Eye (tissue), 1 donor: ENCODE results near the gene NR2F6.
A peak's percentile ranks its signal among the peaks of the same experiment; 100 is the strongest.

Experiments
- DNase-seq: peaks from one replicate; pipeline ENCODE4 v3.0.0-alpha.2; 2015

Gene NR2F6

DNA sequence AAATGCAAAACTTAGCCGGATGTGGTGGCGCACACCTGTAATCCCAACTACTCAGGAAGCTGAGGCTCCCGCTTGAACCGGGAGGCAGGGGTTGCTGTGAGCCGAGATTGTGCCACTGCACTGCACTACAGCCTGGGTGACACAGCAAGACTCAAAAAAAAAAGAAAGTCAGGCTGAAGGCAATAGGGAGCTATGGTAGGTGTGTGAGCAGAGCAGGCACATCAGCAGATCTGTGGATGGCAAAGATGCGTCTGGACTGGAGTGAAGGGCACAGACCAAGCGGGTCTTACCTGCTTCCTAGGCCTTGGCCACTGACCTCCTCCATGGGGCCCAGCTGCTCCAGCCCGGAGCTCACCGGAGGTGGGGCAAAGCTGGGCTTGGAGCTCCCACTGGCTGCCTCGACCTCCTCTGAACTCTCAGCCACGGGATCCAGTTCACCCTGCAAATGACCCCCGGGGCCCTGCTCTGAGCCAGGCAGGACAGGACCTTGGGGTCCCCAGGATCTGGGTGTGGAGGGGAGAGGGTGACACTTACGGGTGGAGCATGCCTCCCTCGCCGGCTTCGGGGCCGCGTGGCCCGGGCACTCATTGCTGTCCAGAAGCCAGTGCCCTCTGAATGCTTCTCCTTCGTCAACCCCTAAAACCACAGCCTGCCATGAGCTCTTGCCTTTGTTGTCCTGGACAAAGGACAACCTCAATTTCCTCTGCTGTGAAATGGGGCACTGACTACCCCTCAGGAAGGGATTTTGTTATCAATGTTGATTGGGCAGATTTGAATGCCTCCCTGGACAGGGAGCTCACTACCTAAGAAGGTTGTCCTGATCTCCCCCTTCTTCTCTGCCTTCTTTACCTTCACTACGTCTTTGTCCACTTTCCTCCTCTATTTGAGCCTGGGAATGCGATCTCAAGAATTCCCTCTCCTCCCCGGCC, 18.3 kb upstream of the NR2F6 start:
- no peak for DNase-seq

DNA sequence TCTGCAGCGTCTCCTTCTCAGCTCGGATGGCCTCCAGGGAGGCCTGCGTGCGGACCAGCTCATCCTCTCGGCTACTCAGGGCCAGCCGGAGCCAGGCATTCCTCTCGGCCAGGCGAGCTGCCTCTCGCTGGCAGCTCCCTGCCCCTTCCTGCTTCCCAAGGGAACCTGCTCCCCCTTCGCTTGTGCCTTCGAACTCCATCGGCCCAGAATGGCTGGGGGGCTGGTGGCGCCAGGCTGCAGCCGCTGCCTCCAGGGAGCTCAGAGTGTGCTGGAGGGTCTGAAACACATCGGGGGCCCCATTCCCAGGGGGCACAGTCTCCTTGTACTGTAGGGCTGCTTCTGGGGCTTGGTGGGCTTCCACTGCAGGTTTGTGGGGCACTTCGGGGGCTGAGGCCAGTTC, 16.8 kb upstream of the NR2F6 start:
- no peak for DNase-seq

DNA sequence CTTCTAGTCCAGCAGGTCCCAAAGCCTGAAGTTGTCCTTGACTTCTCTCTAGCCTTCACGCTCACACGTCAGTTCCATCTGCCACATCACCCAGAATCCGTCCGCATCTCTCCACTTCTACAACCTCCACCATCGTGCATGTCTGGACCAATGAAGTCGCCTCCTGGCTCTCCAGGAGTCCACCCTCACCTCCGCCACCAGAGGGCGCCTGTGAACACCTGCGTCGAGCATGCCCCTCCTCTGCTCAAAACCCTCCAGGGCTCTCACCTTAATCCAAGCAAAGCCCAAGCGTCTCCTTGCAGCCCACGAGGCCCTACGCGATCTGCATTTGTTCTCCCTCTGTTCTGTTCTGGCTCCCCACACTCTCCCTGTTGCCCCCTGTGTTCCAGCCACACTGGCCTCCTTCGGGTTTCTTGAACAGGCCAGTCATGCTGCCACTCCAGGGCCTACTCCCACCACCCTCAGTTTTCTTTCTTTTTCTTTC, 15.2 kb upstream of the NR2F6 start:
- DNase-seq = peak; percentile 78

DNA sequence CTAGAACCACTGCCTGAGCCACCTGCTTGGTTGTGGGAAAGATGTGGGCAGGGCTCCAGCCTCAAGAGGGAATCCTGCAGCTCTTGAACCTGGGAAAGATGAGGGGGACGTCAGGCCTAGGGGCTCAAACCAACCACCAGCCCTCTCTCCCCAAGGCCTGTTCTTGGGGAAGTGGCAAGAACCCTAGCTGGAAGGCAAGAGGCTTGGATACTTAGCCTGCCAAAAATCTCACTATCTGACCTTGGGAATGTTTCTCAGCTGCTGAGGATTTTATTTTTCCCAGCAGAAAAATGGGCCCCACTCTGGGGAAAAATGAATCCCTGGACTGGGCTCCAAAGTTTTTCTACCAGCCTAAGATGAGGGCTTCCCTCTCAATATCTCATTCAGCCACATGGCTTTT, 14.2 kb upstream of the NR2F6 start:
- DNase-seq = no peak

DNA sequence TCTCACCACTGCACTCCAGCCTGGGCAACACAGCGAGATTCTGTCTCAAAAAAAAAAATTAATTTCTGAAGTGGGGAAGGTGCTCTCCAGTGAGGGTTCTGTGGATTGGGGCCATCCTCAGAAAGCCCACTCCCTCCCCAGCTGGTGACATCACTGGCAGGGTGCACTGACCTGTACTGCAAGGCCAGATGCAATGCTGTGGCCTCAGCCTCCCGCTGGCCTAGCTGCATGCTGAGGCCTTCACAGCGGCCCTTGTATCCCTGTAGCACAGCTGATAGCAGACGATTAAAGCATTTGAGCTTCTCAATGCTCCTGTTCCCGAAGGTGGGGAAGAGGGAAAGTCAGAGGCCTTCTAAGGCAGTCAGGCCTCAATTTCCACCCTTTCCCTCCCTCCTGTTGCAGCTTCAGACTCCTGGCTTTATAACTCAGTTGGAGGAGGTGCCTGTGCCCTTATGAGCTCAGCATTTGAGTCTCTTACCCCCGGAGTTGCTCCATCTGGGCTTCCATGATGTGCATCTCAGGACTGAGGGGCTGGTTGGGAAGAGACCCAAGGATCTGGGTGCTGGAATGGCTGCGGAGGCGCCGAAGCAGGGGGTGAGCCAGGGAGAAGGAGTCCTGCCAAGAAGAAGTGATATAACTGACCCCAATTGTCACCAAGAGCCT, 13.5 kb upstream of the NR2F6 start:
- peak; percentile 31 for DNase-seq

DNA sequence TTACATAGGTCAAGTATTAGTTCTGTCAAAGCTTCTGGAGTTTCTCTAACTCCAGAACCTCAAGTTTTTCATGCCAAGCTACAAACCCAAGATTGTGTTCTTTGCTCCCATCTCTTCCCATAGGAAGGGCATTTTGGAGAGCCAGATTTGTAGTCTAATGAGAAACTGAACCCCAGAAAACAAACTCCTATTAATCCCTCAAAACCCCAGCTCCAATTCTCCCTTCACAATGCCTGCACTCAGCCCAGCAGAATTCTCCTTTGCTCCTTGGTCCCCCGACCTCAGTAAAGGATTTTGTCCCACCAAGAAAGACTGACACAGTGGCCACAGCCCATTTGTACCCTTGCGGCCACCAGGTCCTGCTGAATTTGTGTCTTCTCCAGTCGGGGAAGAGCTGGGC, 10.4 kb upstream of the NR2F6 start:
- no peak for DNase-seq

DNA sequence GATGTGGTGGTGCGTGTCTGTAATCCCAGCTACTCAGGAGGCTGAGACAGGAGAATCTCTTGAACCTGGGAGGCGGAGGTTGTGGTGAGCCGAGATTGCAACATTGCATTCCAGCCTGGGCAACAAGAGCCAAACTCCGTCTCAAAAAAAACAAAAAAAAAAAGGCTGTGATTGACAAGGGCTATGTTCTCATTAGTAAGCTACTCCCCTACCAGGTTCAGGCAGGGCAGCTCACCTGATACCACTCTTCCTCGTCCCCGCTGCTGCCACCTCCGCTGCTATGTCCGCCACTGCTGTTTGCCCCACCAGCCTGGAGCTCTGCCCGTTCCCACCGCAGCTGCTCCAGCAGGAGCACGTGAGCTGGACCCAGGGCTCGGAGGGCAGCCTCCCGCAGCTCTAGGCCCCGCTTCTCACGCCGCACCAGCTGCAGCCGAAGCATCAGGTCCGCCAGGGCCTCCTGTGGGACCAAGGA, 9.5 kb upstream of the NR2F6 start:
- peak; percentile 22 for DNase-seq

DNA sequence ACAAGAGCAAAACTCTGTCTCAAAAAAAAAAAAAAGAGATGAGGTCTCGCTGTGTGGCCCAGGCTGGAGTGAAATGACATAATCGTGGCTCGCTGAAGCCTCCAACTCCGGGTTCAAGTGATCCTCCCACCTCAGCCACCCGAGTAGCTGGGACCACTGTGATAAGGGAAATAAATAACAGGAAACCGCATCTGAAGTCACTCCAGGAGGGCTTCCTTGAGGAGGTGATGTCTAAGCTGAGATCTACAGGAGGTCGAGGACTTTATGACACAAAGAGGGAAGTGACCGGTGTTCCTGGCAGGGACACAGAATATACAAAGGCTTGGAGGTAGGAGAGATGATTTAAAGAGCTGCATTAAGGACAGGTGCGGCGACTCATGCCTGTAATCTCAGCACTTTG, 8.9 kb upstream of the NR2F6 start:
- no peak for DNase-seq

DNA sequence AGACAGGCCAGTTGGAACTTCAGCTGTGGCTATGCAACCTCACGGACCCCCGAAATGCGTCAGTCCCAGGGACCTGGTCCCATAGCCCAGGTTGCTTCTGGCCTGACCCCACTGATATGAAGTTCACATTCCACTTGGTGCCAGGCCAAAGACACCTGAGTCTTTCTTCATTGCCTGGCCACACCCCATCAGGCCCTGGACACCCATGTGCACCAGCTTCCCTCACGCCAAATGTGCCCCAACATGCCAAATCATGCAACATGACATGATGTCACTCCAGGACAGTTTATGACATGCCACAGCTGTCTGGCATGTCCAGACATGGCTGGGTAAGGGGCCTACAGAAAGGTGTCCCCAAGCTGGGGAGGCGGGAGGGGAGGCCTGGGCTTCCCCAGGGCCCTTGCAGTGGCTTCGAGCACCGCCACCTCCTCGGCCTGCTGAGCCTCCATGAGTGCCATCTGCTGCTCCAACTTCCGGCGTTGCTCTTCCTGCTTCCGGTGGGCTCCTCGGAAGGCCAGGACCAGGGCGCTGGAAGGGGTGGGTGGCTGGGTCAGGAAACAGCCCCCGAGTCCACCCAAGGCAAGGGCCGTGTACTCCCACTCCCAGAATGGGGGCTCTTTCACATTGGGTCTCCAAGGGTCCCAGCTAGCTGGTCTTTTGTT, 4.3 kb upstream of the NR2F6 start:
- DNase-seq = no peak

DNA sequence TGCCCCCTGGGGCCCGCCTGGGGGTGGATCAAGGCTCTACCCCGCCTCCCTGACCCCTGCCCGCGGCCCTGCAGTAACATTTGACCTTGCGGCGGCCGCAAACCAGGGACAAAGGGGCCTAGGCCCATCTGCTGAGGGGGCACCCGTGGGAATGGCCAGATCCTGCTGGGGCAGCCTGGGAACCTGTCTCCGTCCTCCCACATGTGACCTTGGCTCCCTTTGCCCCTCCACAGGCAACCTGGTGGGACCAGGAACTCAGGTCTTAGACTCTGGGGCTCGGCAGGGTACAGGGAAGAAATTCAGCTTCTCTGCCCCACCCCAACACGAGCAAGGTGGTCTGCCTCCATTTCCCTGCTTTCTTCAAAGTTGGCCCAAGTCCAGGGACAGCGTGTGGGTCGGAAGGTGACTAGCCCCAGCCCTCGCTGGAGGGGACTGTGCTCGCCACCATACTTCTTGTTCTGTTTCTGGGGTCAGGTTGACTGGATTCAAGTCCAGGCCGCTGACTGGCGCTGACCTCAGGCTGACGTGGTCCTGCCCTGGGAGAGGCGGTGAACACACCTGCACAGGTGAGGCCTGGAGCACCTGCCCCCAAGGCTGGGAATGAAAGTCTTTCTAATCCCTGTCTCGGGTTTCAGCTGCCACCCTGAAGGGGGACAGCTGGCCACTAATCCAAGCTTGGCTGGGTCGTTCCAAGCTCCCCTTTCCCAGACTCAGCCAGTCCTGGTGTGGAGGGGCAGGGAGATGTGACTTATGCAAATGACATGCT, 2.5 kb upstream of the NR2F6 start:
- peak; percentile 31 for DNase-seq

DNA sequence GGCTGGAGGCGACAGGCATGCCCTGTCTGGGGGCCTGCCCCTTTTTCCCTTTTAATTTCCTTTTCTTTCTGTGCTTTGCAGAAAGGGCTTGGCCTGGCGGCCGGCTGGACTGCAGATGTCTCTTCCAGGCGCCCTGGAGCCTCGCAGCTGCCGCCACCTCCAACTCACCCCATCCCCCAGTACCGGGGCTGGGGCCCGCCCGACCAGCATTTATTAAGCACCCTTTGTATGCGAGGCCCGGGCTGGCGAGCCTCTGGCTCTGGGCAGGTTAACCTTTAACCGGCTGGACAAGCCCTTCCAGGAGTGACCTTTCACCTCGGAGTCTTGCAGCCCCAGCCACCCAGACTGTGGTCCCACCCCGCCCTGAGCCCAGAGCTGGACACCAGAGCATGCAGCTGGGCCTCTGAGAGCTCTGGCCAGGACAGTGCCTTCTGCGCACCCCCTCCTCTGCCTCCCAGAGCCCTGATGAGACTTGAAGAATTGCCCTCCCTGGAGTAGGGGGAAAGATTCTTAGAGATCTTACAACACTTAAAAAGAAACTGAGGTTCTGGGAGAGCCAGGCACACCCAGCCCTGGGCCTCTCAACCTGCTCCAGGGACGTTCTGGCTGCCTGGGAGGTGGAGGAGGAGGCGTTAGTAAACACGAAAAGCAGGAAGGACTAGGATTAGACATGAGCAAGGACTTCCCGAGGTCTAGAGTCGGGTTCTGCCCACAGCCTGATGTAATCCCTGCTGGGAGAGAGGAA, 1.1 kb upstream of the NR2F6 start:
- DNase-seq = no peak

DNA sequence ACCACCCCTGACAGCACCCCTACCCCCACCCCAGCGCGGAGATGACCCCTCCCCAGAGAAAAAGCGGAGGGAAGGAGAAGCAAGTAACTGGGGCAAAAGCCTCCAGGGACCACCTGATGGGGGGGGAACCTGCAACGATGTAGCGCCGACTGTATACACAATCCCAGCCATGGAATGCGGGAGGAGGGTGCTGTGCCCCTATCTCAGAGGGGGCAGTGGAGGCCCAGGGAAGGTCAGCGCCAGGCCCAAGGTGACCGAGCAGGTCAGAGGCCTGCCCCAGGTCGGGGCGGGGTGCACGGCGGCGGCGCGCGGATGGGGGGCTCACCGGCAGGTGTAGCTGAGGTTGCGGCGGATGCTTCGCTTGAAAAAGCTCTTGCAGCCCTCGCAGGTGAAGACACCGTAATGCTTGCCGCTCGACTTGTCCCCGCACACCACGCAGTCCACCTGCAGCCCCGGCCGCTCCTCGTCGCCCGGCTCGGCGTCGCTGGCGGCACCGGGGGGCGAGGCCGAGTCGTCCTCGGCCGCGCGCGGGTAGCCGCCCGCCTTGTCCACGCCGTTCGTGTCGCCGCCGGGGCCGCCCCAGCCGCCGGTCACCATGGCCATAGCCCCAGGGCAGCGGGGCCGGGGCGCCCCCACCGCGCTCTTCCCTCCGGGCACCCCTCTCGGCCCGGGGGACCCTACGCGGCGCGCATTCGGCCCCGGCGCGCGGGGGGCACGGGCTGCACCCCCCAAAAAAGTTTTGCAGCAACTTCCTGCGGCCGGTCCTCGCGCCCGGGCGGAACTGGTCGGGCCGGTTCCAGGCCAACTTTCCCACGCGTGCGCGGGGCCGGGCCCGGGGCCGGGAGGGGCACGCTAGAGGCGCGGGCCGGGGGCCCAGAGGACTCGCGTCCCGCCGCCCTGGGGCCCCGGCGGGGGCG, 843 bp downstream of the NR2F6 start:
- peak; percentile 44 for DNase-seq

DNA sequence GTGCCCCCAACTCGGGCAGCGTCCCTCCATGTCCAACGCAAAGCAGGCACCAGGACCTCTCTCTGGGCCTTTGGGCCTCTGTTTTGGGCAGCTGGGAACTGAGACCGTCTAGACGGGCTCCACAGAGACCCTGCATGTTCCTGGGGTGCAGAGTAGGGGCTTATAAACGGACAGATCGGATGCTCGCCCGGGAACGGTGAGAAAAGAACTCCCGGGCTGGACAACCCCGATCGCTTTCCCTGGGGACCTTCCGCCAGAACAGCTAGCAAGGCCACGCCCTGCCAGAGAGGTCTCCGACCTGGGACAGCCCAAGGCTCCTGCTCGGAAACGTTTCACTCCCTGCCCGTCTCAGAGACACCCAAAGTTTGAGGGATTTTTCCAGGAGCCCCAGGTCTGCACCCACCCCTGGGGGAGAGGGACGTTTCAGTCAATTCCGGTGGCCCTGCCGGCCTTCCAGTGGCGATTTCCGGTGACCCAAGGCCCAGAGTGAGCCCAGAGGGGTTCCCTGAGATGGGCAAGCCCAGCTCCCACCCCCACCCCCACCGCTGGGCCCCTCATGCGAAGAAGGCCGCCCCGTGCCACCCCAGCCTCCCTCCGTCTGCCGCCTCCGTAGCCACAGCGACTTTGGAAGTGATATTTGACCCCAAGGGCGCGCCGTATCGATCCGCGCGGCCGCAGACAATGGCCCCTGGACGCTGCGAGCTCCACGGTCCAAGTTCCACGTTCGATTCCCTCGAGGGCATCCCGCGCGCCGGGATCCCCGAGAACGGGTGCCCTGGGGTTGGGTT, 1.7 kb downstream of the NR2F6 start:
- peak; percentile 70 for DNase-seq

DNA sequence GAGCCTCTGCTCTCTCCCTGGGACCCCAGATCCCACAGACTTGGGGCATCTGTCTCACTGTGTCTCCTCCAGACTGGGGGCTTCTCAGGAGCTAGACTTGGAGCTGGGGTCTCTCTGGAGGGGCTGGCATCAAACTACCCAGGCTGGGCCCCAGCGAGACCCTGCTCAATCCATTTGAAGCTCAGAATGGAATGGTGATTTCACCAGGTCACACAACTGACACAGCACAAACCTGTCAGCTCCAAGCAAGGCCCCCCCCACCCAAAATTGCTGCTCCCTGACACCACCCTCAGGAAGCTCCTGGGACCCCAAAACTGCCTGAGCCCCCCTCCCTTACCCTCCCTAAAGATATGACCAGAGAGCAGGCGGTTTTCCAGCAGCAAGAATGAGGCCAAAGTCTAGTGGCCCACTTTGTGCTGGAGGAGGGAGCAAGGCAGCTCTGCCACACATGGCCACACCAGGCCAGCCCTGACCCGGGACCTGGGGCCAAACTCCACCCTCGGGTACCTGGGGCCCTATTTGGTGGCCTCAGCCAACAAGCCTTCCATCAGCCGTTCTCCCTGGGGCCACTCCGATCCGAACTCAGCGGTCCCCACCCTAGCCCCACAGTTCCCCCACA, 2.4 kb downstream of the NR2F6 start:
- DNase-seq = peak; percentile 21

DNA sequence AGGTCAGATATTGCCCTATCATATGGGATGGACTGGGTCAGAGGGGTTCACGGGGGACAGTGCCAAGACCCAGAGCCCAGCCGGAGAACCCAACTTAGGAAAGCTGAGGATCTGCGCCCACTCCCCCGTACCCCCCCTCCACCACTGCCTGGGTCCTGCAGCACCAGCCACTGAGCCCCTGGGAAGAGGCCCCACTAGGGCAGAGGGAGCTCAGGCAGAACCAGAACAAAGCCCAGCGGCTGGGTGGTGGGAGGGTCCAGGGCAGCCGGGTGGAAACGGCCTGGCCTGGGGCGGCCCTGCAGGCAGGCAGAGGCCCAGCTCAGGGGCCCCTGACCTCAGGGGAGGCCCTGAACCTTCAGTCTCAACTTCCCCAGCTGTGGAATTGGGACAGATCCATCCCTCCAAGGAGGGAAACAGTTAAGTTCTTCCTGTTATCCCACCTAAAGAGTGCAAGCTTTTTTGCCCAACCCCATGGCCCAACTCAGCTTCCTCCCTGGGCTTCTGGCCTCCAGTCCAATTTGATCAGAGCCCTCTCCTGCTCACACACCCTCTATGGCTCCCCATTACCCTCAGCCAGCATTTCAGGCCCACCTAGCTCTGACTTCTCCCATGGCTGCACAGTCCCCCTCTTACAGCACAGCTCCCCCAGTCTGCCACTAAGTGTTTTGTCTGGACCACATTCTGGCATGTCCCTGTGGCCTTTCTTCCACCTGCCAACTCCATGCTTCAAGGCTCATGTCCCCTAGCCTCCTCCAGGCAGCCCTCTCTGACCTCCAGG, 3.1 kb downstream of the NR2F6 start:
- no peak for DNase-seq

DNA sequence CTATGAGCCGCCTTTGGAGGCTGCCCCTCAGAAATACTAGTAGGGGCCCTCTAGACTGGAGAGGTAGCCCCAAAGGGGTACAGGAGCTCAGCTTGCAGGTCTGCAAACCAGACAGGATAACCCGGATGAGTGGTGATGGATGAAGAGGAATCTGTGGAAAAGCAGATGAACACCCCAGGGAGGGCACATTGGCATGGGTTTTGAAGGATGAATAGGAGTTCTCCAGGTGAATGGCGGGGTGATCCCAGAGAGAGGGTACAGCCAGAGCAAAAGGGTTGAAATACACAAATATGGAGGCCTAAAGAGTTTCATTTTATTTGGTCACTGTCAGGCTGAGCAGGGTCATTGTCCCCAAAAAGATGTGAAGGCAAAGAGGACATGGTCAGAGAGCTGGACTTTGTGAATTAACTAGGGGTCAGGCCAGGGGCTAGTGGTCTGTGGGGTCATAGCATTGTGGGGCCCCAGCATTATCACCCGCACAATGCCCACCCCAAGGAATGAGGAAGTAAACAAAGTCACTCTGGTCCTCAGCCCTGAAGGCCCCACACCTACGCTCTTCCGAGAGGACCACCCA, 4.8 kb downstream of the NR2F6 start:
- DNase-seq = no peak

DNA sequence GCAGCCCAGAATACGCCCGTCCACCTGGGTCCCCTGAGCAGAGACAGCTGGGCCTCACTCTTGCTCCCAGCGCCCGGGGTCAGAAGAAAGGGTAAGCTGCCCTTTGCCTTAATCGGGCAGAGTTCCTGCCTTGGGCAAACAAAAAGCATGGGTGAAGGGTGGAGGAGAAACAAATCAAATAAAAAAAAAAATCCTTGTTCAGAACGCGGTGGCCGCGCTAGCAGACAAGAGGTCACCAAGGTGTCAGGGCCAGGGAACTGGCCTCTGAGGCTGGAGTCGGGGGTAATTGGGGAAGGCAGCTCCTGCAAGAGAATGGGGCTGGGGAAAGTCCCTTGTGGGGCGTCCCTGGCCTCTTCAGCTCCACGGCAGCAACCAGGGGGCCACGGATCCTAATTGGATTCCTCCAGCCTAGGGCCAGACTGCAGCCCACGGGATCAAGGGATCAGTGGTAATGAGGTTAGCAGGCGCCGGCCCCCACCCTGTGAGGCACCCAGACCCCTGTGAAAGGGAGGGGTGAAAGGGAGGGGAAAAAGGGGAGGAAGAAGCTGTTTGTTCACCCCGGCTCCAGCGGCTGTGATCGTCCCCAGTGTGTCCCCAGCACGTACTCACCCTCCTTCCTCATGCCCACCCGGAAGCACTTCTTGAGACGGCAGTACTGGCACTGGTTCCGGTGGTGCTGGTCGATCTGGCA, 5.5 kb downstream of the NR2F6 start:
- peak; percentile 40 for DNase-seq
